GM12873 (cell line): ENCODE data around the gene OR11H6.

Experiments used
- TF ChIP-seq, protein P1 (sequence below): IDR thresholded peaks from 2 replicates; pipeline ENCODE4 v1.5.1; 2012; ENCODE audit warnings: low read depth, mild to moderate bottlenecking, moderate library complexity, low read length, control low read depth; ENCODE audit not compliant: insufficient read depth; ENCODE audit errors: missing control alignments

Gene OR11H6

DNA sequence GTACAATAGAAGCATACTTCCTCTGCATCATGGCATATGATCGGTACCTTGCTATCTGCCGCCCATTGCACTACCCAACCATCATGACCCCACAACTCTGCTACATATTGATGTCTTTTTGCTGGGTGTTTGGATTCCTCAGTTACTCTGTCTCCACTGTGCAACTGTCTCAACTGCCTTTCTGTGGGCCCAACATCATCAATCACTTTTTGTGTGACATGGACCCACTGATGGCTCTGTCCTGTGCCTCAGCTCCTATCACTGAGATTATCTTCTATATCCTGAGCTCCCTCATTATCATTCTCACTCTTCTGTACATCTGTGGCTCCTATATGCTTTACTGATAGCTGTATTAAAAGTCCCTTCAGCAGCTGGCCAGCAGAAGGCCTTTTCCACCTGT, 13.9 kb upstream of the OR11H6 start:
- TF ChIP-seq, protein P1, sequence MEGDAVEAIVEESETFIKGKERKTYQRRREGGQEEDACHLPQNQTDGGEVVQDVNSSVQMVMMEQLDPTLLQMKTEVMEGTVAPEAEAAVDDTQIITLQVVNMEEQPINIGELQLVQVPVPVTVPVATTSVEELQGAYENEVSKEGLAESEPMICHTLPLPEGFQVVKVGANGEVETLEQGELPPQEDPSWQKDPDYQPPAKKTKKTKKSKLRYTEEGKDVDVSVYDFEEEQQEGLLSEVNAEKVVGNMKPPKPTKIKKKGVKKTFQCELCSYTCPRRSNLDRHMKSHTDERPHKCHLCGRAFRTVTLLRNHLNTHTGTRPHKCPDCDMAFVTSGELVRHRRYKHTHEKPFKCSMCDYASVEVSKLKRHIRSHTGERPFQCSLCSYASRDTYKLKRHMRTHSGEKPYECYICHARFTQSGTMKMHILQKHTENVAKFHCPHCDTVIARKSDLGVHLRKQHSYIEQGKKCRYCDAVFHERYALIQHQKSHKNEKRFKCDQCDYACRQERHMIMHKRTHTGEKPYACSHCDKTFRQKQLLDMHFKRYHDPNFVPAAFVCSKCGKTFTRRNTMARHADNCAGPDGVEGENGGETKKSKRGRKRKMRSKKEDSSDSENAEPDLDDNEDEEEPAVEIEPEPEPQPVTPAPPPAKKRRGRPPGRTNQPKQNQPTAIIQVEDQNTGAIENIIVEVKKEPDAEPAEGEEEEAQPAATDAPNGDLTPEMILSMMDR = no peak

DNA sequence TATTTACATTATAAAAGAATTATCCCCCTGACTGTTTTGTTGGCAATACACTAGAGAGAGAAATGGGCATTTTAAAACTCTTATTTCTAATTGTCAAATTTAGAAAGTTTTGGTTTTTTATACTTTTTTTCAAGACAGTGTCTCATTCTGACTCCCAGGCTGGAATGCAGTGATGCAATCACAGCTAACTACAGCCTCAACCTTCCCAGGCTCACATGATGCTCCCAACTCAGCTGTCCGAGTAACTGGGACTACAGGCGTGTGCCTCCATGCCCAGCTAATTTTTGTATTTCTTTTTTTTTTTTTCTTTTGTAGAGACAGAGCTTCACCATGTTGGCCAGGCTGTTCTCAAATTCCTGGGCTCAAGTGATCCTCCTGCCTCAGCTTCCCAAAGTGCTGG, 8.3 kb upstream of the OR11H6 start:
- TF ChIP-seq, protein P1 = no peak

DNA sequence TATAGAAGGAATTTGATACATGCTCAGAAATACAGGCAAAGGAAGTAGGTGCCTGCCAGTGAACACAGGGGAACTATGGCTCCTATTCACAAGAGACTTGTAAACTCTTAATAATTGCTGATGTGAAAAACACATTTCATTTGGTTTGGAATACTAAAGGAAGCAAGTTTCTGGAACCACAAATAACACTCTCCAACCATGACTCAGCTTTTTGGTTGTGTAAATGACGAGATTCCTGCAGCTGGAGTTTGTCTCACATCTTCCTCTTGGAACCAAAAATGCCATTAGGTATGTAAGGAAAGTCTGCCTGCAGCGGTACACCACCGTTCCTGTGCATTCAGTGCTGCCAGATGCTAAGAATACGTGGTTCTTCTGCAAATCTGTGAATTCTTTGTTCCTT, 4.5 kb upstream of the OR11H6 start:
- TF ChIP-seq, protein P1 = no peak

DNA sequence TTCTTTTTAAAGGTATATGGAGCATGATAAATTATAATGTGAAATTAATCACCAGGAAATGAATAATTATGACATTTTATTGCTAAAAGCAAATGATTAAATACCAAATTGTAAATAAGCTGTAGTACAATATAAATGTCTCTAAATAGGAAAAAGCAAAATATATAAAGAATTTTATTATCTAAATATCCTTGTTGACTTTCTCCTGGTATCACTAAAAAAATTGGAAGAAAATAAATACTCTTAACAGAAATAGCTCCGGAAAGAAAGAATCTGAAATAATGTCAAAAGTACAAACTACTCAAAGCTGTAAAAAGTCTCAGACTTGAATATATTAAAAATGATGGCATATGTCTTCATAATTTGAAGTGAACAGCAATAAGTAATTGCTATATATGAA, 5.2 kb downstream of the OR11H6 start, which contains the start of gene OR11H7:
Gene OR11H7 (plus strand): TSS at position 301 of the 400 bp plus-strand sequence.
- TF ChIP-seq, protein P1 = no peak

DNA sequence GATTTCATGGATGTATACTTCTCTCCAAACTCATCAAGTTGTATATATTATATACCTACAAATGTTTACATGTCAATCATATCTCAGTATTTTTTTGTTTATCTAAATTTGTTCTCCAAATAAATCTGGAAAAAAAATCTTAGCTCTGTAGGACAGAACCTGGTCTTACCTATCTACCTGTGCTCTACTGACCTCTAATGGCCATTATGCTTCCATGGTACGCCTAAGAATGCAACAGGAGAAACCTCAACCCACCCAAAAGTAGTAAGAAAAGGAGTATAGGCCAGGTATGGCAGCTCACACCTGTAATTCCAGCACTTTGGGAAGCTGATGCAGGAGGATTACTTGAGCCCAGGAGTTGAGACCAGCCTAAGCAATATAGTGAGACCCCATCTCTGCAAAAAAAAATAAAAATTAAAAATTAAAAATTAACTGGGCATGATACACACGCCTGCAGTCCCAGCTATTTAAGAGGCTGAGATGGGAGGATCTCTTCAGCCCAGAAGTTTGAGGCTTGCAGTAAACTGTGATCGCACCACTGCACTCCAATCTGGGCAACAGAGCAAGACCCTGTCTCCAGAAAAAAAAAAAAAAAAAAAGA, 24.2 kb downstream of the OR11H6 start:
- TF ChIP-seq, protein P1 = peak; percentile 45

DNA sequence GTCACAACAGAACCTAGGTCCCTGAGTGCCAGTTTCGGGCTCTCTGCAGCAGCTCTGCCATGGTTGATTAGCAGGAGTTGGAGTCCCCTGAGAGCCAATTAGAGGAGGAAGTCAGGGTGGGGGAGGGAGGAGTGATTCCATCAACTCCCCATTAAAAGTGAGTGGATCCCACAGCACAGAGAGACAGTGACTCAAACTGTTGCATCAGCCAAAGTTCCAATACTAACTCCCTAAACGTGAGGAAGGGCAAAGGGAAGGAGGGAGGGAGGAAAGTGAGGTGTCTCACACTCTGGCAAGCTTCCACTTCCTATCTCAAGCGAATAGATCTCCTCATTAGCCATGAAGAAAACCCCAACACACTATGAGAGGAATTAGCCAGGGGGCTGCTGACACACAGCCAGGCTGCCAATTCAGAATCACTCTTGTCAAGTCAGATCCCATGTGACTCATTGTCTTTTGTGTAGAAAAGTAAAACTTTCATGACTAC, 39.2 kb downstream of the OR11H6 start:
- TF ChIP-seq, protein P1 = no peak

DNA sequence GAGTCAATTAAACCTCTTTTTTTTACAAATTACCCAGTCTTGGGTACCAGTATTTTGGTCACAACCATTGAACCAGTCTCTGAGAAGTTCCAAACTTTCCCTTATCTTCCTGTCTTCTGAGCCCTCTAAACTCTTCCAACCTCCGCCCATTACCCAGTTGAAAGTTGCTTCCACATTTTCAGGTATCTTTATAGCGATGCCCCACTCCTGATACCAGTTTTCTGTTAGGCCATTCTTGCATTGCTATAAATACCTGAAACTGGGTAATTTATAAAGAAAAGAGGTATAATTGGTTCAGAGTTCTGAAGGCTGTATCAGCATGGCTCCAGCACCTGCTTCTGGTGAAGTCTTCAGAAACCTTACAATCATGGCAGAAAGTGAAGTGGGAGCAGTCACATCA, 50.6 kb downstream of the OR11H6 start:
- TF ChIP-seq, protein P1 = no peak
